Suprapubic skin (tissue), 4 donors: ENCODE data around the gene HBEGF. TPM values are rescaled to one million over a fixed set of nuclear protein-coding genes. Genes with fewer than 3 reads are reported as not detected.

ENCODE experiments used
- DNase-seq, 2 donors: peaks; one replicate each; pipeline ENCODE4 v3.0.0-alpha.2; 2019; ENCODE audit warnings: low spot score in 2 of 2
- H3K27ac ChIP-seq: fragments of 200-600 bp; sonication (generic); one replicate; pipeline ENCODE4 v1.5.1; 2019
- H3K27me3 ChIP-seq: fragments of 200-600 bp; sonication (generic); one replicate; pipeline ENCODE4 v1.5.1; 2019
- H3K36me3 ChIP-seq: fragments of 200-600 bp; sonication (generic); one replicate; pipeline ENCODE4 v1.5.1; 2019
- H3K4me1 ChIP-seq: fragments of 200-600 bp; sonication (generic); one replicate; pipeline ENCODE4 v1.5.1; 2019
- H3K4me3 ChIP-seq: fragments of 200-600 bp; sonication (generic); one replicate; pipeline ENCODE4 v1.5.1; 2019; ENCODE audit warnings: mild to moderate bottlenecking
- H3K9me3 ChIP-seq: fragments of 200-600 bp; sonication (generic); one replicate; pipeline ENCODE4 v1.5.1; 2019
- CTCF ChIP-seq, 2 donors: fragments of 200-600 bp in 1 of 2; fragments of 450-650 bp in 1 of 2; sonication (generic) in 1 of 2; IDR thresholded peaks; one replicate each; pipeline ENCODE4 v1.5.1; 2016 to 2019; ENCODE audit warnings: antibody characterized with exemption in 2 of 2, mild to moderate bottlenecking in 1 of 2, moderate library complexity in 1 of 2
- EP300 ChIP-seq: sonication (generic); formaldehyde crosslinking; IDR thresholded peaks from one replicate; pipeline ENCODE4 v1.6.1; 2017; ENCODE audit warnings: antibody characterized with exemption
- POLR2A ChIP-seq, 2 donors: fragments of 450-650 bp; IDR thresholded peaks; one replicate each; pipeline ENCODE4 v1.6.1; 2017; ENCODE audit warnings: antibody characterized with exemption in 2 of 2, mild to moderate bottlenecking in 2 of 2, moderate library complexity in 2 of 2
- POLR2AphosphoS5 ChIP-seq, 3 donors: sonication (generic); formaldehyde crosslinking; IDR thresholded peaks; one replicate each; pipeline ENCODE4 v1.6.1; 2017; ENCODE audit warnings: antibody characterized with exemption in 3 of 3
- WGBS: methylation state at CpG from one replicate; pipeline ENCODE4 v1.1.5; 2018; 5-methylcytosine and 5-hydroxymethylcytosine counted together
- total RNA-seq, 4 donors: library from RNA; depleted of rRNA; stranded (reverse); fragments of >200 nt; gene quantifications; one replicate each; pipeline ENCODE4 v1.1.0, GENCODE V29; 2016

HBEGF gene
- total RNA-seq, 4 donors from 2014 or later = 19.6 to 189 (median 74.8) TPM

GRCh38 chr5:140342287-140342686, 4.1 kb downstream of the HBEGF start:
- TF ChIP-seq POLR2AphosphoS5 (IDR thresholded peaks at IDR 0.05) (no peak), POLR2A (IDR thresholded peaks at IDR 0.05) (no peak), EP300 (peak; percentile 61)
- H3K9me3 ChIP-seq = no peaks in the 10 kb centered on the region
- no peaks in the 10 kb centered on the region for H3K27me3 ChIP-seq
- 55% methylated on average over 6 of the region's 6 CpGs for WGBS
- no peak for DNase-seq
- H3K27ac ChIP-seq = no peak overlapping the region
- H3K4me1 ChIP-seq = peaks cover 69% of the 10 kb centered on the region
- H3K36me3 ChIP-seq = no peaks in the 10 kb centered on the region
- peak overlapping the region; percentile 3 for H3K4me3 ChIP-seq

DNA sequence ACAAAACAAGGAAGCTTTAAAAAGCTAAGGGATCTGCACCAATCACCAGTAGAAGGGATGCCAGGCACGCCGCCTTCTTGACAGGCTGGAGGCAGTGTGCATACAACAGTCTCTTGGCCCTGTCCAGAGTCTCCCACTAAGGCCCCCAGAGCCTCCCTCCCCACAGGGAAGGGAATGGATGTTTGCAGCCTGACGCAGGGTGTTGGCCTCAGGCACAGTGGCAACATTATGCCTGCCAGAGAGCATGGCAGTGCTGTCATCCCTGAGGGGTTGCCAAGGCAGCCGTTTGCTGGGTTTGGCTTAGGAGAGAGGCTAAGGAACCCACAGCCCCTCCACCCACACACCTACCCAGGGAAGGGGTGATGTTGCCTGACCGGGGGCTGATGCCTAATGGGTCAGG, 4.8 kb downstream of the HBEGF start:
- H3K4me1 ChIP-seq = peaks cover 62% of the 10 kb centered on the region
- 61% methylated on average over 5 of the region's 5 CpGs for WGBS
- no peaks in the 10 kb centered on the region for H3K27me3 ChIP-seq
- no peak for TF ChIP-seq POLR2A (IDR thresholded peaks at IDR 0.05)
- TF ChIP-seq POLR2AphosphoS5 (IDR thresholded peaks at IDR 0.05) = no peak
- TF ChIP-seq EP300 = no peak
- TF ChIP-seq CTCF (IDR thresholded peaks at IDR 0.05) = no peak
- DNase-seq = no peak
- H3K27ac ChIP-seq = no peak overlapping the region
- no peaks in the 10 kb centered on the region for H3K9me3 ChIP-seq
- no peaks in the 10 kb centered on the region for H3K36me3 ChIP-seq
- H3K4me3 ChIP-seq = no peak overlapping the region

GRCh38 chr5:140340605-140341121, 5.7 kb downstream of the HBEGF start:
- Histone ChIP-seq H3K27me3 (no peaks in the 10 kb centered on the region), H3K4me1 (peaks cover 60% of the 10 kb centered on the region), H3K9me3 (no peaks in the 10 kb centered on the region), H3K36me3 (peaks cover 3% of the 10 kb centered on the region), H3K4me3 (no peak overlapping the region), H3K27ac (no peak overlapping the region)
- DNase-seq = no peak
- no peak for TF ChIP-seq POLR2A (IDR thresholded peaks at IDR 0.05)

DNA sequence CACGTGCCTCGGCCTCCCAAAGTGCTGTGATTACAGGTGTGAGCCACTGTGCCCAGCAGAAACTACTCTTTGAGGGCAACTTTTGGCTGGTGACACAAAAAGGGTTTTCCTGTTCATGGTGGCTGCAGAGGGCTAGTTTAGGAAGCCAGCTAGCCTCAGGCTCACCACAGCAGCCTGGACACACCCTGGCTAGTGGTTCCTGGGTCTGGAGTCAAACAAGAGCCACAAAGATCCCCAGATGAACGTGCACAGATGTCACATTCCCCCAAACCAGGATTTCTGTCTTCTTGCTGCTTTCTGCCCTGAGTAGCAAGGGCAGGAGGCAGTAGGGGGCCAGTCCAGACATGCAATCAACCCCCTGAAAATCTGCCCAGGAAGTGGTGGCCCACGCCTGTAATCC, 6.8 kb downstream of the HBEGF start:
- WGBS = 67% methylated on average over 3 of the region's 4 CpGs
- H3K36me3 ChIP-seq = peaks cover 10% of the 10 kb centered on the region
- no peak overlapping the region for H3K4me3 ChIP-seq
- no peak overlapping the region for H3K27ac ChIP-seq
- H3K27me3 ChIP-seq = no peaks in the 10 kb centered on the region
- TF ChIP-seq POLR2A (IDR thresholded peaks at IDR 0.05) (no peak), EP300 (no peak), CTCF (IDR thresholded peaks at IDR 0.05) (no peak), POLR2AphosphoS5 (IDR thresholded peaks at IDR 0.05) (no peak)
- peaks cover 51% of the 10 kb centered on the region for H3K4me1 ChIP-seq
- DNase-seq = no peak
- H3K9me3 ChIP-seq = no peaks in the 10 kb centered on the region

DNA sequence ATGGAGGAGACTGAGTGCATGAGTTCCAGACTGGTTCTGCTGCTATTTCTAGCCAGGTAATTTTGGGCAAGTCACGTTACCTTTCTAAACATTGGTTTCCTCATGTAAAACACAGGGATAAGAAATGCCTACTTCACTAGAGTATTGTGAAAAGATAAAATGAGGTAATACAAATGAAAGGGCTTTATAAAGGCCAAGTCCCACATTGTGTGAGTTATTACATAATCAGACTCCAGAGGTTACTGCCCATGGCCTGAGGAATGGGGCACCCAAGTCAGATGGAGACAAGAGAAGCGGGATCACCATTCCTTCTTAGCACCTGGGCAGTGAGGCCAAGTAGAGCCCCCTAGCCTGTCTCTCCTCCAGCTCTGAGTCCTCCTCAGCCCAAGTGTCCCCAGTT, 7.5 kb downstream of the HBEGF start:
- no peak overlapping the region for H3K27ac ChIP-seq
- H3K4me1 ChIP-seq = peaks cover 45% of the 10 kb centered on the region
- 82% methylated on average over 2 of the region's 2 CpGs for WGBS
- no peak overlapping the region for H3K4me3 ChIP-seq
- no peak for DNase-seq
- no peaks in the 10 kb centered on the region for H3K9me3 ChIP-seq
- H3K27me3 ChIP-seq = no peaks in the 10 kb centered on the region
- TF ChIP-seq POLR2A (IDR thresholded peaks at IDR 0.05) (no peak), POLR2AphosphoS5 (IDR thresholded peaks at IDR 0.05) (no peak), CTCF (IDR thresholded peaks at IDR 0.05) (no peak), EP300 (no peak)
- peaks cover 17% of the 10 kb centered on the region for H3K36me3 ChIP-seq

DNA sequence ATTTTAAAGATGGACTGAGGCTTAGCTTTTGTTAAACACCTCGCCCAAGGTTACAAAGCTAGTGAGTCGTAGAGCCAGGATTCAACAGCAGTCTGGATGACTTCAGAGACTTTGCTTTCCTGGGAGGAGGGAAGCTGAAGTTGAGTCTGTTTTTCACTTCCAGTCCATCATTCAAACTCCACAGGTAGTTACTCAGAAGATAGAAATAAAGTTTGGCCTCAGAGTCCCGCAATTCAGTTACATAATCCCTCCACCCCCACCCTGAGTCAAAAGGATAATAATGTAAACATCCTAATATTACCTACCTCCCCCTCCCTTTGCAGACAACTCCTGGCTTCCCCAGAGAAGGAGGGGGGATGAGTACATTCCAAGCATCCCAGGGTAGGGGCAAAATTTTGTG, 8.1 kb downstream of the HBEGF start:
- Histone ChIP-seq H3K27ac (no peak overlapping the region), H3K27me3 (no peaks in the 10 kb centered on the region), H3K9me3 (no peaks in the 10 kb centered on the region), H3K36me3 (peaks cover 23% of the 10 kb centered on the region), H3K4me3 (no peak overlapping the region), H3K4me1 (peaks cover 40% of the 10 kb centered on the region)
- DNase-seq = no peak
- WGBS = 70% methylated on average over 3 of the region's 3 CpGs
- TF ChIP-seq CTCF (IDR thresholded peaks at IDR 0.05) (no peak), POLR2AphosphoS5 (IDR thresholded peaks at IDR 0.05) (no peak), POLR2A (IDR thresholded peaks at IDR 0.05) (no peak), EP300 (no peak)
